Dermis microvascular lymphatic vessel endothelial cell (primary cell): ENCODE data around the gene SLC22A23. TPM values are rescaled to one million over a fixed set of nuclear protein-coding genes. Genes with fewer than 3 reads are reported as not detected.
A peak's percentile ranks its signal among the peaks of the same experiment; 100 is the strongest.

Experiments
- DNase-seq, 2 donors: peaks; one replicate each; pipeline versions ENCODE4 v3.0.0 to v3.0.0-alpha.2; 2010; ENCODE audit warnings: low read depth in 2 of 2
- total RNA-seq: library from RNA; depleted of rRNA; stranded (reverse); fragments of >200 nt; gene quantifications from 2 replicates; pipeline ENCODE4 v1.2.1, GENCODE V29; 2014

The SLC22A23 gene
- total RNA-seq, 1 donor from 2014 or later: 29.4 TPM

DNA sequence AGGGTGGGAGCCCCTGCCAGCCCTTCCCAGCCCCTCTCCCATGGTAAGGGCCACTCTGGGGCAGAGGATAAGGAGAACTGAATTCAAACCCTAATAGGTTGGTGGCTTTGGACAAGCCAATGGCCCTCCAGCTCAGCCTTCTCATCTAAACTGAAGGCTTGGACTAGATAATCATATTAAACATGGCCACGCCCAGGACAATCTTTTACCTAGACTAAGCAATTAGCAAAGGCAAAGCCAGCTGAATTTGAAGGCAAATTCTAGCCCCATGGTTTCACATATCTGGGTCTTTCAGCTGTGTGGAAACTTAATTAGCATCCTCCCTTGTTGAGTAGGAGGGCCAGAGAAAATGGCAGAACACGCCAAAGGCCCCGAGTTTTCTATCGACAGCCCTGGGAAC, 10.7 kb downstream of the SLC22A23 start:
- DNase-seq: no peak

DNA sequence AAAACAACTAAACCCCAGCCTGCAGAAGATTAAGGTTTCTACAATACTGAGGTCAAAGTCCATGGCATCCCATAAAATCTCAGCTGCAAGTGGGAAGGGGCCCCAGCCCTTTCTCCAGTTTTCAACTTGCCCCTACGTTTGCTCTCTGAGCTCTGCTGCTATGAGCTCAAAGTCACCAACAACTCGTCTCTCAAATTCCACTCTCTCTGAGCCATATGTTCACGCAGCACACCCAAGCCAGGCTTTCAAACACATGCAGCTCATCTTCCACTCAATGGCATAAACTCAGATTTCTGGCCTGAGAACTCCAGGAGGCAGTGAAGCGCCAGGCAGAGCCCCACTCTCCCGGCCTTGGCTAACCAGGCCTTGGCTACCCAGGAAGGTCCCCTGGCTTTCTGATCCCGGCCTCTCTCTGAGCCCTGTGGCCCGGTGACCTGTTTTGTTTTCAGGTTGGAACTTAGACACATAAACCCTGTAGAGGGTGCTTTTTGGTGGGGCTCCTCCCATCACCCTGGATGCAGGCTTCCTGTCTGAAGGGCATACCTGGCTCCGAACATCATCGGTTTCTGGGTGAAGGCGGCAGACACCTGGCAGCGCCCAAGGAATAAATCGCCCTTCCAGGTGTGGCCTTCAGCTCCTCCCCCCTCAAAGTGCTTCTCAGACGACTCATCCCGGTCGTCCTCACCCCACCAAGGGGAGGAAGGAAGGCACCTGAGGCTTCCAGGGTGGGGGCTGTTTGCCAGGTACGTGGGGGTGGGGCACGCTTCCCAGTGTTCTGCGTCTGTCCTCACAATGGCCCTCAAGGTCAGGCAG, 12.4 kb downstream of the SLC22A23 start:
- no peak for DNase-seq

DNA sequence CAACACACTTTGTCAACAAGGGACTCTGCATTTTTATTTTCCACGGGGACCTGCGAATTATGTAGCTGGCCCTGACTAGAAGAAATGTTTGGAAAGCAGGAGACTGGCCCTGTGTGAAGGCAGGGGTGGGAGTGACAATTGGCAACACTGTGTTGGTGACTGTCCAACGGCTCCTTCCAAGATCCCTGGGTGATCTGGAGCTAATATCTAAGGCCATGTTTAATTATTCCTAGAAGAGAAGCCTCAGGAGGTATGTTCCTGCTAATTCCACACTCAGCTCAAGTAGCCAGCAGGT, 13.7 kb downstream of the SLC22A23 start:
- no peak for DNase-seq

DNA sequence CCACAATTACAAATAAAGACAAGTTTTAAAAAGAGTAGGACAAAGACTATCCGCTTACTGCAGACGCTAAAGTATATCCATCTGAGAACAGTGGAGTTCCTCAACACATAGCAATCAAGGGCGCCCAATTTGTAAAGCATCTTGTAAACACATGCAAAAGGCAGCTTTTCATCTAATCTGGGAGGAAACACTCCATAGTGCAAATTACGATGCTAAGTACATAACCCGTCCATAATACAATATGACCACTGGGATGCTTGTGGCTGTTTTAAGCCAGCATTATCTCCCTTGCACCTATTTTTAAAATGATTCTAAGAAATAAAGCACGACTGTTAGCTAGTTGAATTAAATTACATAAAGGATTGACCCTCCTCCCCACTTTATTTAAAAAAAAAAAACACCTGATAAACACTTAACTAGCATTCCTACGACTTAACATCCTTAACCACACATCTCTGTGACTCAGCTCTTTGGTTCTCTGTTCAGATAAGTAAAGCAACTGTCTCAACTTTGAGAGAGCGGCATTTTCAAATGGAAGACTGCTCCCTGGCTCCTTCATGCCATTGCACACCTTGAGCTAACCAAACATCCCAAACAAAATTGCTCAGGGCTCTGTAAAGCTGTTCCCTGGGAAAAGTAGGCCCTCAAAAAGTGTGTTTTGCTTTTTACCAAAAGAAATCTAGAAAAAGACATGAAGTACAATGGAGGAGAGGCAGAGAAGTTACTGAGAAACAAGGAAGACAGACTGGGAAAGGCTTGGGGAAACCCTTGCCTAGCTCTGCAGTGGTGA, 14.2 kb downstream of the SLC22A23 start:
- no peak for DNase-seq

DNA sequence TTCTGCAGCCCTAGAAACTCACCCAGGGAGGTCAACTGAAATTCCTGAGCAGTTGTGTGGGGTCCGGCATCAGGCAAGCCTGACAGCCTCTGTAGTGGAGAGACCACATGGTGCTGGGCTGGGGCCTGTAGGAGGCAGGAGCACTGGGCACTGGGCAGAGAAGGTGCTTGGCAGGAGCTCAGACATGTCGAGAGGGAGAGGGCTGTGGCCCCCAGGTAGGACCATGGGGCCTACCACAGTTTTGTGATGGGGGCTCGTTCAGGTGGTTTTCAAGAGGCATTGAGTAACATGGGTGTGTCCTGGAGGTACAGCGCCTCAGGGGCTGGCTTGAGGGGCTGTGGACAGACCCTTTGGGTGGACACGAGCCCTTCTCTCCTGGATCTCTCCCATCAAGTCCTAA, 15.9 kb downstream of the SLC22A23 start:
- DNase-seq: no peak

DNA sequence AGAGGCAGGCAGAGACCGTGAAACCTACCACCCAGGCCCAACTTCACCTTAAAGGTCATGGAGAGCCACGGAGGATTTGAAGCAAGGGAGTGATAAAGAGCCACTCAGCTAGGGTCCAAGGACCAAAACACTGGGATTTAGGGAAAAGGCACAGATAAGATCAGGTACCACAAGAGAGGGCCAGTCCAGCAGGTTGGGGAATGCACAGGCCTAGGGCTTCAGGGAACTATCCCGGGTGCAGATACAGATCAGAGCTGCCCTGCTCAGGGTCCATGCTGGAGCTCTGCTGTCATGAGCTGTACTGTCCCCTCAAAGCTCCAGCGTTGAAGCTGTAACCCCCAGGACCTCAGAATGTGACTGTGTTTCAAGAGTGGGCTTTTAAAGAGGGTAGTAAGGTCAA, 16.9 kb downstream of the SLC22A23 start:
- no peak for DNase-seq

DNA sequence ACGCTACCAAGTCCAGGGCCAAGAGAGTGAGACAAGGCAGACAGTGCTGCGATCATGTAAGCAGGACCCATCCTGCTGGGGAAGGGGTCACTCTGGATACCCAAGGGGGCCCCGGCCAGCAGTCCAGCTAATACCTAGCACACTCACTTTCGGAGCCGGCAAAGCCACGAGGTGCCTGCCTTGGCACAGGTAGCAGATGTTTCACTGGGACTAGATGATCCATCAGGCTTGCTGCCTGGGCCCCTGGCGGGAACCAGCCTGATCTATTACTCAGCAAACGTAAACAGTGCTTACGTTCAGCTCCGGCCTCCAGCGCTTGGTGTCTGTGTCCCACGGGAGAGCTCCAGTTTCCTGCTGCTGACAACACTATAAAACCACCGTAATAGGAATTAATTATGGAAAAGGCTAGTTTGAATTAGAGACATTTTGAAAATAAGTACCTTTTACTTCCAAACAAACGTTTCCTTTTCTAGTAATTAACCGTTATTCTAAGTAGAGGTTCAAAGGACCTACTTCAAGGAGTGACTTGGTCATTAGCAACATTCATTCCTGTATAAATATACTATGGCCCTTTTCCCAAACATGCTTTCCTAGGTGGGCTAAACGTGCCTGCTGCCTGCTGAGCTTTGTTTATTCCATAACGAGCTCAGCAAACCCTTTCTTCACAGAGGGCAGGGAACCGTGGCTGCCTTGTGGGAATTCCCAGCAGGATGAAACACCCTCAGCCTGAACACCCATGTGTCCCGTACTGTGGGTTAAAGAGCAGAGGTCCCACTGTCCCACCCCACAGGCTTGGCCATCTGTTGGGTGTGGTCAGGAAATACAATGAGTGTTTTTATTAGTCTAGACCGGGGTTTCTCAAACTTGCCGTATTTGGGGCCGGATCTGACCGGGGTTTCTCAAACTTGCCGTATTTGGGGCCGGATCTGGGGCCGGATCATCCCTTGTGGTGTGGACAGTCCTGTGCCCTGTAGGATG, 18.4 kb downstream of the SLC22A23 start:
- peak; percentile 75 to 89 for DNase-seq

DNA sequence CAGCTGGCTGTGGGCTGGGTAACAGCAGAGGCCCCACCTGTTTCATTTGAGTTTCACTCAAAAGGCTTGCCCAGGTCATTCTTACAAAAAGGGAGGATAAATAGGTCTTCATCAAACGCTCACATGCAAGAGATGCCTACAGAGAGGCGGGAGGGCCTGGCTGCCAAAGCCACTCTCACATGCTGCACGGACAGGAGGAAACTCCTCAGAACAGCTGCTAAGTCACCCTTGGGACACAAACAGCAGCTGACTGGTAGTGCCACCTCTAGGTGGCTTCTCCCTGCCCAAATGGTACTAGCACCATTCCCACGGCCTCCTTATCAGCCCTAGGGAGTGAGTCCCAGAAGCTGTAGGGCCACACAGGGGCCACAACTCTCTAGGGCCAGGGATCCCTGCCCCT, 23.8 kb downstream of the SLC22A23 start:
- no peak for DNase-seq

DNA sequence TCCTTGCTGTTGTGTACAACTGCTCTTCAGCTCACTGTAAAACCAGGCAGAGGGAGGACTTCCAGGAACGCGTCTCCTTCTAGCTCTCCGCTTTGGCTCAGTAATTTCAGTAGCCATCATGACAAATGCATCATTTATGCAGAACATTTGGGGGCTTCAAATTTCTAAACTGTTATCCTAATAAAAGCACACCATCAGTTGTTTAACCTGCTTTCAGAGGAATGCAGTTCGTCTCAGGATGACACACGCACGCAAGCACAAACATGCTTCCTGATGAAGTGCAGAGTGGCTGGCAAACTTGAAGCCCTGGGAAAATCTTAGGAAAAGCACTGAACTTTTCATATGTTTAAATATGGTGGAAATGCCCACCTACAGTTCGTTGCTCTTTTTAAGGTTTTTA, 24.4 kb downstream of the SLC22A23 start:
- DNase-seq: no peak

DNA sequence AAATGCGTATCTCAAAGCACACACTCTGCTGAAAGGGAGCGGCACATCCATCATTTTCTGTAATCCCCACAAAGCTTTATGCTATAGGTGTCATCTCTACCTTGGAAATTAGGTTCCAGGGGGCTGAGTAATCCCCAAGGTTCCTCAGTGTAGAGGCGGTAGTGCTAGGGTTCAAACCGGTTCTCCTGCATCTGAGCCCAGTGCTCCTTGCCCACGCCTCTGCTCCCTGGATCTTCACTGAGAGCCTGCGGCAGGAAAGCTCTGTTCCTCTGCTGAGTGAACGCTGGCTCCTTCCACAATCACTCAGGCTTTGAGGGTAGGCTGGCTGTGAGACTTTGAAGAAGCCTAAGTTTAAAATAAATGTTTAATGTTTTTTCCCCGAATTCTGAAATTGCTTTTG, 24.9 kb downstream of the SLC22A23 start:
- DNase-seq: no peak

DNA sequence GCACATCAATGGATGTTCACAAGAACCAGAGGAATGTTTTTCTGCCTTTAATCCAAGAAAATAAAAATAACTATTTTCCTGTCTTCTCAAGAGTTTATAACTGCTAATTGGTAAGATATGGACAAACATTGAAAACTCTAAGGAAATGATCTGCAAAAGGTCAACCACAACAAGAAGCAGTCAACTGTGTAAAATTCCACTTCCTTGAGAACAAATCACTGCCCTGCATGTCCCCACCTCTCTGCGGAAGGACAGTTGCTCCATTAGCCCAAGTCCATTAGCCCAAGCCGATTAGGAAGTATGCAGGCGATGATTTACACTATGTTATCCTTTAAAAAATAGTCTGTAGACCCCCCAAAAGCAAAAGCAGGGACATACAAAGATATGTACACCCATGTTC, 27.6 kb downstream of the SLC22A23 start:
- no peak for DNase-seq

DNA sequence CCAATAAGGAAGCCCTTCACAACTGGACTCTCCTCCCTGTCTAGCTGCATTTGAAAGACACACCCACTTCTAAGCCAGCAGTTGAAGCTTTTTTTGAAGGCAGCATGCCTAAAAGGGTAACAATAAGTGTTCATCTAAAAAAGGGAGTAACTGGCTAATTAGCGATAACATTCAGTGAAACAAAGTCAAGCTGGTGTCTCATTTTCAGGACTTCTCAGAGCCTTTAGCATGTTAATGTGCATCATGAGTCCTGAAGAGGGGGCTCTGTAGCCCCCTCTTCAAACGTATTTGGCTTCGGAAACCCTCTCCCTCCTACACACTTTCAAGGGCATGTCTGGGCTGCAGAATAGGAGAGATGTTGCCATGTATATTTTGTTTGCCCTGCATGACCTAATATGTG, 28.1 kb downstream of the SLC22A23 start:
- DNase-seq: no peak

DNA sequence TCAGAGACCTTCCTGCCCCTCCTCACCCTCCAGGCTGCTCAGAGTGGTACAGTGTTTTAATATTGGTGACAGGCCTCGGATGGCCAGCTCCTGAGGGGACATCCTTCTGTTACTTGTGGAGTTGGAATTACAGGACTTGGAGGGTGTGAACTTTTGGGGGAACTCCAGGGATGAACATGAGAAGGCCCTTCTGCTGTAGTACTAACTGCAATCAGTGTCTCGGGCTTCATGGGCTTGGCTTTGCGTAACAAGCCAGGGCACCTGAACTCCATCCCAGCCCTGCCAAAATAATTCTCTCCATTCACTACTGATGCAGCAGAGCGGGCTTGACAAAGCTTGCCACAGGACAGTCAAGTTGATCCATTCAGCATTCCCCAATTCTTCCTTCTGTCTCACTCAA, 28.6 kb downstream of the SLC22A23 start:
- no peak for DNase-seq

DNA sequence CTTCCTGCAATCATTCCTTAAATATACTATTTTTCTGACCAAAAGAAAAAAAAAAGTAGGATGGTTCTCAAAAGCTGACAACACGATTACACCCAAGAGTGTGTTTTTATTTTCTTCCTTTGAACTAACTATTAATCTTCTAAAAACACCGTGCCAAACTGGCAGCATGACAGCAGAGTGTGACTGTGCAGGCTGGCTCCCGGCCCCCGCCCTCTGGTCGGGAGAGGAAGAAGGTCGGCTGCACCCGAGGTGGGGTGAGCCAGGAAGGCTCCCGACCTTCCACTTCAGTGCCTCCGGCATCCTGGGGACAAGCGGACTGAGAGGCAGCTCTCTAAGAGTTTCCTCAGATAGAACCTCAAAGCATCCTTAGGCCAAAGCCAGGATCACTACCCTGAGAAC, 29.2 kb downstream of the SLC22A23 start:
- DNase-seq: peak in 1 of 2 donors; percentile 49

DNA sequence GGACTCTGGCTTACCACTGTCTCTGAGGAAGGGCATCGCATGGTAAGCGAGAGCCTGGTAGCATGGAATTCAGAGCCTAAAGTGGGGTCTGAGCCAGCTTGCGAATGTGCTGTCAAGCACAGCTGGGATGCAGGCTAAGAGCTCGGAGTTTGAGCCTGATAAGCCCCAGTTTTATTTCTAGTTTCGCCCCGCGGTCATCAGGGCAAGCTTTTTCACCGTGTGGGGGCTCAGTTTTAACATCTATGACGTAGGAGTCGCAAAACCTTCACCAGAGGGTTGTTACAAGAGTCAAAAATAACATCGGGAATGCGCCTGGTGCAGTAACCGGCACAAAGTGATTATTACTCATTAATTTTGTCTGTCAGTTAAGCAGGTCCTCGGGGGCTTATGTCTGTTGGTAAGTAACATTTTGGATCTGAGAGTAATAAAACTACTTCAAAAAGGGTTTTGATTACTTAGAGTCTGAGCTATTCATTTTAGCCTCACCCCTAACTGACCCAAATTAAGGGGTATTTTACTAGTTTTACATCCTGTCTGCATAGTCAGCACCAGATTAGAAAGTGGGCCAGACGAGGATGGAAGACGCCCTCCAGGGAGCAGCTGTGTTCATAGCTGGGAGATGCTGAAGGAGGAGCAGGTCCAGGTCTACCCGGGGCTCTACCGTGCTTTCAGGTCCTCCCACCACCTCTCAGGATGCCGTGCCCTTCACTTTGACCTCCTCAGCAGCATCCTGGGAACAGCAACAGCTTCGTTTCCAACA, 29.7 kb downstream of the SLC22A23 start:
- DNase-seq: no peak

DNA sequence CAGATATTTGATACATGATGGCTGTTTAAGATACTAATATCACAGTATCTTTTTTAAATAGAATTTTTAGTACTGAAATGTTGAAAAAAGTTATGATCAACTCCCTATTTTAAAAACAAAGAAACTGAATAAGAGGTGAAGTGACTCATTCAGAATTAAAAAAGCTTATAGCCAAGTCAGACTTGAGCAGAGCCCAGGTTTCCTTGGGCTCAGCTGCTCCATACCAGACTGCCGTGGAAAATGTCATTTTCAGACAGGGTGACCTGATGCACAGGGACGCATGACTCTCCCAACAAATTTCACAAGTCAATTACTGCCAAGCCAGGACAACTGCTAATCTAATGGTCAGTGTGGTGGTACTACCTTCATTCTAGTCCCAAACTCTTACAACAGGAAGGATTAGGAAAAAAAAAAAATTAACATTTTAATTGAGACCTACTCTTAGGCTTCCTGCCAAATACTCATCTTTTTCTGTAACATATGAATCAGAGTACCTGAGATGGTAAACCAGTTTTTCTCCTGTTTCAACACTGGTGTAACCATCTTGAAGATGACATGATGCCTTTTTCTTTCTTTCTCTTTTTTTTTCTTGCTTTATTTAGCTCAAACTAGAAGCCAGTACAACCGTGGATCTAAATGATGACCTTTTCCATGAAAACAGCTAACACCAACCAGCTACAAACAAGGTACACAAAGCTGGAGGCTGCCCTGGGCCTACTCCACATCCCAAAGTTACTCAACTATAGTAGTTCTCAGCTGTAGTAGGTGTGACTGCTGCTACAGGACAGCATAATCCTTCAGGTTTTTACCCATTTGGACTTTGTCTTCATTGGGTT, 30.5 kb downstream of the SLC22A23 start:
- no peak for DNase-seq

DNA sequence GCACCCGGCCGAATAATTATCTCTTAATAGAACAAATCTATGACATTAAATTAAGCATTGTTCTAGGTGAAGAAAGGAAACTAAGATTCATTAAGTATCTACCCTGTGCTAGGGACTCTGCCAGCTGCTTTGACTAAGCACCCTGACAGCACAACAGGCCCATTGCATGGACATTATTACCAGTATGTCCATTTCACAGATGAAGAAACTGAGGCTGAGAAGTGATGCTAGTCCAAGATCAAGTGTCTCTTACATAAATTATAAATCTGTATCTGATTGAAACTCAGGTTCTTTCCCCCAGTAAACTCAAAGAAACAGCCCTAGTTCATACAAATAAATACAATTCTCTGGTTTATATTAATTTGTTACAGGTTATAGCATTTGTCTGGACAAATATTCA, 31.3 kb downstream of the SLC22A23 start:
- DNase-seq: no peak

DNA sequence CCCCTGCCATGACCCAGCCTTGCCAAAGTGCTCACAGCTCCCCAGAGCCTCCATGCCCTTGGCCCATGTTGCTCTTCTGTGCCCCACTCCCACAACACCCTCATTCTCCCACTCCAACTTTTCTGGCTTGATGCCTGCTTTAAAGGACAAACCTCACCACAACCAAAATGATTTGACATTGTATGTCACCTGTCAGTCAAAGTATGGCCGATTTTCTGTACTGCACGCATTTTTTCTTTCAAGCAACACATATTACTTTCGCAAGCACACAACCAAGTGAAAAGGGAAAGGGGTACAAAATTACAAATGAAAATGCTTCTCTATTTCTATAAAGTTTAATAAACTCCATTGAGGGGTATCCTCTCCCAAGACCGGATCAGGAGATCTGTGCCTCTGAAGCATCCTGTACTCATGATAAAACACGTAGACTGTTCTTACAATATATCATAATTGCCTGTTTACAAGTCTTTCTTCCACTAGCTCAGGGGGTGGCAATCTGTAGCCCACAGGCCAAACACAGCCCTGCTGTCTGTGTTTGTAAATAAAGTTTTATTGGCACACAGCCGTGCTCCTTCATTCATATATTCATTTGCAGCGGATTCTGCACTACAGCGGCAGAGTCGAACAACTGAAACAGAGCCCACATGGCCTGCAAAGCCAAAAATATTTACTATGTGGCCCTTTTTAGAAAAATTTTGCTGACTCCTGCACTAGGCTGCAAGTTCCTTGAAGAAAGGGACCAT, 32.5 kb downstream of the SLC22A23 start:
- DNase-seq: no peak

DNA sequence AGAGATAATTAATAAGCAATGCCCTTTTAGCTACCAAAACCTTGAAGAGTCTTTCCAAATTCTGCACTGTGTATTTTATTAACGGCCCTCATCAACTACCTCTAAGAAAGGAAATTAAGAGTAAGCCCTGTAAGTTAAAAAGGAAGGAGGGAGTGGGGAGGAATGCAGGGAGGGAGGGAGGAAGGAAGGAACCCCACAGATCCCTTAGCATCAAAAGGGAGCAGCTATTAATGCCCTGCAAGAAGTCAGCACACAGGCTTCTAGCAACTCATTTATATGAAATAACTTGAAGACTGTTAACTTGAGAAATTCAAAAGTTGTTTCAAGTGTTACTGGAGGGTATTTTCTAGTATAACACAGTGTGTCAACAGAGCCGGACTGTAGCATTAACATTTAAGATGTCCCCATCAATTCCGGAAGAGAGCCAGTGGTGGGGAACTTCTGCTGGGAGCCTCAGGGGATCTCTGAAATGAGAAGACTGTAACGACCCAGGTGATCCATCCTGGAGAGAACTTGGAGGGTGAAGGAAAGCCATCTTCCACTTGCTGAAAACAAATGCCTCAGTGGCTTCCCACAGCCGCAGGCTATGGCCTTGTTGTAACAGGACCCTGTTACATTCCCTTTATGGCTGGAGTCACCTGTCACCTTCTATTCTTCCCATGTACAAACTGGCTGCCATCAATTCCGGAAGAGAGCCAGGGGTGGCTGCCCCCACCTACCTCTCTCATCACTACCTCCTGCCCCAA, 33.2 kb downstream of the SLC22A23 start:
- DNase-seq: no peak
